ENCODE results near the gene GLIS1.

The GLIS1 gene

DNA sequence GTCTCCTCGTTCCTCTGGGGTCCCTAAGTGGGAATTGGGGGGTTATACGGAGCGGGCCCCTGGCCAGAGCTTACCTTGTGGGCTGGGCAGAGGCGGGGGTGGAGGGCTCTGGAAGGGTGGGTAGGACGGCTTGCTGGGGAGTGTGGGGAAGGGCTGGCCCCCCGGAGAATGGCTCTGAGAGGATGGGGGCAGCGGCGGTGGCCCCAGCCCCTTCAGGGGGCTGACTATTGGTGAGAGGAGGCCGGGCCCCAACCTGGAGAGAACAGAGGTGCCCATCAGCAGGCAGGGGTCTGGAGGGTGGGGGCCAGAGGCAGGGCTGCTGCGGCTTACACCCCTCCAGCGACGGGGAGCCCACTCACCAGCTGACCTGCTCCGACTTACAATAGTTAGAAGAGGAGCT, 229.2 kb downstream of the GLIS1 start:
- H3K36me3 ChIP-seq (ENCODE audit: insufficient read depth, low read length) = no peaks in the 10 kb centered on the region
- H3K27ac ChIP-seq (ENCODE audit: low read length) = no peak overlapping the region
- 0 out of 2 replicates have a peak, but pooled peaks cover 2% of the 10 kb centered on the region for H4K20me1 ChIP-seq (ENCODE audit: insufficient read depth, low read length)
- H3K4me1 ChIP-seq (ENCODE audit: insufficient read depth, low read length) = no peaks in the 10 kb centered on the region
- no peak overlapping the region for H2AFZ ChIP-seq (ENCODE audit: low read depth, low read length)
- H3K27me3 ChIP-seq (ENCODE audit: insufficient read depth, low read length, poor library complexity) = no peaks in the 10 kb centered on the region
- TF ChIP-seq EZH2 (IDR thresholded peaks at IDR 0.05; ENCODE audit: borderline replicate concordance, low read depth, low read length, severe bottlenecking) (no peak), CTCF (IDR thresholded peaks at IDR 0.05; ENCODE audit: borderline replicate concordance, extremely low read depth, low read length, poor library complexity, severe bottlenecking) (no peak)
- ATAC-seq (ENCODE audit: insufficient read depth, low read depth) (no peak), DNase-seq (no peak)
- H3K9ac ChIP-seq (ENCODE audit: low read depth, low read length) = no peak overlapping the region
- H3K4me2 ChIP-seq (ENCODE audit: insufficient read depth, low read length) = no peak overlapping the region
- H3K4me3 ChIP-seq (ENCODE audit: low read depth in 1 of 2, low read length in 2 of 2) = no peak overlapping the region
- H3K79me2 ChIP-seq (ENCODE audit: insufficient read depth, low read length) = no peaks in the 10 kb centered on the region
- H3K9me3 ChIP-seq (ENCODE audit: insufficient read depth, low read length, severe bottlenecking) = no peaks in the 10 kb centered on the region

GRCh38 chr1:53508991-53509666, 229.8 kb downstream of the GLIS1 start:
- H3K4me2 ChIP-seq (ENCODE audit: insufficient read depth, low read length) = no peak overlapping the region
- no peaks in the 10 kb centered on the region for H3K27me3 ChIP-seq (ENCODE audit: insufficient read depth, low read length, poor library complexity)
- H3K9me3 ChIP-seq (ENCODE audit: insufficient read depth, low read length, severe bottlenecking) = no peaks in the 10 kb centered on the region
- 0 out of 2 replicates have a peak, but pooled peaks cover 2% of the 10 kb centered on the region for H4K20me1 ChIP-seq (ENCODE audit: insufficient read depth, low read length)
- H2AFZ ChIP-seq (ENCODE audit: low read depth, low read length) = no peak overlapping the region
- H3K4me1 ChIP-seq (ENCODE audit: insufficient read depth, low read length) = no peaks in the 10 kb centered on the region
- H3K9ac ChIP-seq (ENCODE audit: low read depth, low read length) = no peak overlapping the region
- TF ChIP-seq EZH2 (IDR thresholded peaks at IDR 0.05; ENCODE audit: borderline replicate concordance, low read depth, low read length, severe bottlenecking) (no peak), CTCF (IDR thresholded peaks at IDR 0.05; ENCODE audit: borderline replicate concordance, extremely low read depth, low read length, poor library complexity, severe bottlenecking) (no peak)
- ATAC-seq (ENCODE audit: insufficient read depth, low read depth) (no peak), DNase-seq (no peak)
- no peak overlapping the region for H3K27ac ChIP-seq (ENCODE audit: low read length)
- no peak overlapping the region for H3K4me3 ChIP-seq (ENCODE audit: low read depth in 1 of 2, low read length in 2 of 2)
- H3K79me2 ChIP-seq (ENCODE audit: insufficient read depth, low read length) = no peaks in the 10 kb centered on the region
- H3K36me3 ChIP-seq (ENCODE audit: insufficient read depth, low read length) = no peaks in the 10 kb centered on the region

- Histone ChIP-seq H3K4me2 (ENCODE audit: insufficient read depth, low read length) (no peak overlapping the region), H3K79me2 (ENCODE audit: insufficient read depth, low read length) (no peaks in the 10 kb centered on the region), H3K36me3 (ENCODE audit: insufficient read depth, low read length) (no peaks in the 10 kb centered on the region), H2AFZ (ENCODE audit: low read depth, low read length) (no peak overlapping the region), H3K9ac (ENCODE audit: low read depth, low read length) (no peak overlapping the region), H3K9me3 (ENCODE audit: insufficient read depth, low read length, severe bottlenecking) (no peaks in the 10 kb centered on the region), H3K27ac (ENCODE audit: low read length) (no peak overlapping the region), H4K20me1 (ENCODE audit: insufficient read depth, low read length) (0 out of 2 replicates have a peak, but pooled peaks cover 2% of the 10 kb centered on the region), H3K27me3 (ENCODE audit: insufficient read depth, low read length, poor library complexity) (no peaks in the 10 kb centered on the region), H3K4me3 (ENCODE audit: low read depth in 1 of 2, low read length in 2 of 2) (no peak overlapping the region), H3K4me1 (ENCODE audit: insufficient read depth, low read length) (no peaks in the 10 kb centered on the region)
- TF ChIP-seq CTCF (IDR thresholded peaks at IDR 0.05; ENCODE audit: borderline replicate concordance, extremely low read depth, low read length, poor library complexity, severe bottlenecking) (no peak), EZH2 (IDR thresholded peaks at IDR 0.05; ENCODE audit: borderline replicate concordance, low read depth, low read length, severe bottlenecking) (no peak)
- DNase-seq (no peak), ATAC-seq (ENCODE audit: insufficient read depth, low read depth) (no peak)
These were observed 230.6 kb downstream of the GLIS1 start for GRCh38 chr1:53508056-53508990.

Data from DND-41 (cell line).